SHP77 treated with DMSO at 0.1 percent for 48 hours (cell line): Measurements from ENCODE around the gene HOMER1.
"Not testable (repeated sequence)": the region's sequence is repeated elsewhere in the genome, so short reads cannot be mapped to it uniquely, and the experiment has no call there.

ENCODE experiments used
- DNase-seq: peaks from one replicate; lab custom pipeline; 2025; lab: John Stamatoyannopoulos, UW

The HOMER1 gene

GRCh38 chr5:79417495-79417894, 96.4 kb downstream of the HOMER1 start:
- no peak for DNase-seq

GRCh38 chr5:79416499-79416898, 97.4 kb downstream of the HOMER1 start:
- no peak for DNase-seq

- DNase-seq, result no peak
Measured at GRCh38 chr5:79413112-79413511, 100.8 kb downstream of the HOMER1 start.

GRCh38 chr5:79408028-79408427, 105.9 kb downstream of the HOMER1 start:
- DNase-seq, result no peak

- no peak for DNase-seq
Measured at GRCh38 chr5:79407591-79407990, 106.3 kb downstream of the HOMER1 start.

GRCh38 chr5:79401216-79401615, 112.7 kb downstream of the HOMER1 start:
- no peak for DNase-seq

- DNase-seq, result no peak
Measured at GRCh38 chr5:79399046-79399445, 114.9 kb downstream of the HOMER1 start.

GRCh38 chr5:79397080-79397479, 116.9 kb downstream of the HOMER1 start:
- no peak for DNase-seq

- DNase-seq, result no peak
Measured at GRCh38 chr5:79396265-79396664, 117.7 kb downstream of the HOMER1 start.

GRCh38 chr5:79395296-79395695, 118.6 kb downstream of the HOMER1 start:
- DNase-seq, result no peak

GRCh38 chr5:79392776-79393175, 121.2 kb downstream of the HOMER1 start:
- DNase-seq, result no peak

GRCh38 chr5:79386679-79387078, 127.3 kb downstream of the HOMER1 start:
- no peak for DNase-seq

GRCh38 chr5:79385126-79385525, 128.8 kb downstream of the HOMER1 start:
- DNase-seq, result not testable (repeated sequence)

- no peak for DNase-seq
Measured at GRCh38 chr5:79378510-79379186, 135.3 kb downstream of the HOMER1 start.

- no peak for DNase-seq
Measured at GRCh38 chr5:79357398-79357797, 156.5 kb downstream of the HOMER1 start.

- DNase-seq, result no peak
Measured at GRCh38 chr5:79349881-79350280, 164.1 kb downstream of the HOMER1 start.

GRCh38 chr5:79349047-79349446, 164.9 kb downstream of the HOMER1 start:
- DNase-seq, result no peak

- no peak for DNase-seq
Measured at GRCh38 chr5:79346420-79346824, 167.5 kb downstream of the HOMER1 start.

- DNase-seq, result no peak
Measured at GRCh38 chr5:79333852-79334557, 179.9 kb downstream of the HOMER1 start.

GRCh38 chr5:79330071-79330470, 183.9 kb downstream of the HOMER1 start:
- DNase-seq, result no peak

GRCh38 chr5:79329453-79329852, 184.5 kb downstream of the HOMER1 start:
- DNase-seq, result no peak
